ENCODE measurements around the gene TRIP13. TPM values are rescaled to one million over a fixed set of nuclear protein-coding genes. Genes with fewer than 3 reads are reported as not detected.

The TRIP13 gene
- total RNA-seq, 2 donors from 2014 or later: 21.9 to 32.4 TPM

- 91 to 95% methylated on average over 9 to 16 of the region's 16 CpGs for WGBS, 2 experiments (ENCODE audit: insufficient coverage in 1 of 2, insufficient read length in 1 of 2)
- no peak overlapping the region for H3K9ac ChIP-seq (ENCODE audit: extremely low read depth, low read length, poor library complexity, severe bottlenecking)
- no peaks in the 10 kb centered on the region for H3K4me1 ChIP-seq (ENCODE audit: control insufficient read depth, insufficient read depth, low read length)
- peaks cover 59% of the 10 kb centered on the region for H3K36me3 ChIP-seq (ENCODE audit: control insufficient read depth, insufficient read depth, low read length)
- H3K27me3 ChIP-seq (ENCODE audit: control insufficient read depth, insufficient read depth, low read length, poor library complexity, severe bottlenecking): no peaks in the 10 kb centered on the region
- no peak overlapping the region for H3K27ac ChIP-seq (ENCODE audit: low read depth, low read length)
- Mint-ChIP-seq H3K36me3 (ENCODE audit: low read depth) (peaks cover 44% of the 10 kb centered on the region), H3K27me3 (ENCODE audit: insufficient read depth) (no peaks in the 10 kb centered on the region), H3K4me3 (no peak overlapping the region), H3K9me3 (no peaks in the 10 kb centered on the region), H3K27ac (no peak overlapping the region), H3K4me1 (peaks cover 5% of the 10 kb centered on the region)
- H3K9me3 ChIP-seq (ENCODE audit: control insufficient read depth, low read length): no peaks in the 10 kb centered on the region
- no peak for TF ChIP-seq CTCF (conservative IDR thresholded peaks at IDR 0.05)
- DNase-seq: no peak
- H3K4me3 ChIP-seq (ENCODE audit: low read length): no peak overlapping the region
Observed at GRCh38 chr5:863244-863805, 29.4 kb upstream of the TRIP13 start.

- H3K4me1 ChIP-seq (ENCODE audit: control insufficient read depth, insufficient read depth, low read length): no peaks in the 10 kb centered on the region
- 92 to 99% methylated on average over 15 of the region's 15 CpGs for WGBS, 2 experiments (ENCODE audit: insufficient coverage in 1 of 2, insufficient read length in 1 of 2)
- Mint-ChIP-seq H3K27me3 (ENCODE audit: insufficient read depth) (no peaks in the 10 kb centered on the region), H3K4me1 (no peaks in the 10 kb centered on the region), H3K9me3 (no peaks in the 10 kb centered on the region), H3K4me3 (no peak overlapping the region), H3K27ac (no peak overlapping the region), H3K36me3 (ENCODE audit: low read depth) (peaks cover 55% of the 10 kb centered on the region)
- TF ChIP-seq CTCF (conservative IDR thresholded peaks at IDR 0.05): no peak
- no peaks in the 10 kb centered on the region for H3K27me3 ChIP-seq (ENCODE audit: control insufficient read depth, insufficient read depth, low read length, poor library complexity, severe bottlenecking)
- H3K36me3 ChIP-seq (ENCODE audit: control insufficient read depth, insufficient read depth, low read length): peaks cover 72% of the 10 kb centered on the region
- DNase-seq: no peak
- H3K9ac ChIP-seq (ENCODE audit: extremely low read depth, low read length, poor library complexity, severe bottlenecking): no peak overlapping the region
- H3K4me3 ChIP-seq (ENCODE audit: low read length): no peak overlapping the region
- no peak overlapping the region for H3K27ac ChIP-seq (ENCODE audit: low read depth, low read length)
- H3K9me3 ChIP-seq (ENCODE audit: control insufficient read depth, low read length): no peaks in the 10 kb centered on the region
Observed at GRCh38 chr5:864492-865167, 28.1 kb upstream of the TRIP13 start.

GRCh38 chr5:865168-865521 is 27.5 kb upstream of the TRIP13 start:
- H3K36me3 ChIP-seq (ENCODE audit: control insufficient read depth, insufficient read depth, low read length): peaks cover 77% of the 10 kb centered on the region
- H3K27ac Mint-ChIP-seq: no peak overlapping the region
- no peak for TF ChIP-seq CTCF (conservative IDR thresholded peaks at IDR 0.05)

More at GRCh38 chr5:865168-865521, 27.5 kb upstream of the TRIP13 start:
- Histone ChIP-seq H3K9ac (ENCODE audit: extremely low read depth, low read length, poor library complexity, severe bottlenecking) (no peak overlapping the region), H3K4me3 (ENCODE audit: low read length) (no peak overlapping the region), H3K4me1 (ENCODE audit: control insufficient read depth, insufficient read depth, low read length) (no peaks in the 10 kb centered on the region), H3K27ac (ENCODE audit: low read depth, low read length) (no peak overlapping the region), H3K27me3 (ENCODE audit: control insufficient read depth, insufficient read depth, low read length, poor library complexity, severe bottlenecking) (no peaks in the 10 kb centered on the region), H3K9me3 (ENCODE audit: control insufficient read depth, low read length) (no peaks in the 10 kb centered on the region)
- no peaks in the 10 kb centered on the region for H3K4me1 Mint-ChIP-seq
- no peaks in the 10 kb centered on the region for H3K27me3 Mint-ChIP-seq (ENCODE audit: insufficient read depth)
- 97% methylated on average over 19 to 24 of the region's 24 CpGs for WGBS, 2 experiments (ENCODE audit: insufficient coverage in 1 of 2, insufficient read length in 1 of 2)
- peaks cover 59% of the 10 kb centered on the region for H3K36me3 Mint-ChIP-seq (ENCODE audit: low read depth)
- H3K4me3 Mint-ChIP-seq: no peak overlapping the region
- DNase-seq: no peak
- no peaks in the 10 kb centered on the region for H3K9me3 Mint-ChIP-seq
